K562 (cell line): ENCODE results near the gene TRABD2B. TPM values are rescaled to one million over a fixed set of nuclear protein-coding genes. Genes with fewer than 3 reads are reported as not detected.

ENCODE experiments used
- ATAC-seq: fragments of 200-7000 bp; cut with Tn5 transposase; 3 replicates; pipeline ENCODE4 v1.9.1; 2020; ENCODE audit warnings: moderate library complexity
- BruUV-seq: library from RNA; stranded (reverse); fragments of 400-500 nt; replicated peaks from 2 replicates; lab custom pipeline; 2021; lab: Mats Ljungman, UMichigan
- CTCF ChIA-PET: fragments of 300-600 bp; formaldehyde crosslinking; extraction: SDS; loops from one replicate; lab custom pipeline; 2021; ENCODE audit warnings: low intra/inter-chr PET ratio; lab: Yijun Ruan, JAX
- POLR2A ChIA-PET: fragments of 300-600, 350-650 bp; sonication (Branson Sonifier 250); formaldehyde crosslinking; extraction: SDS; loops from one replicate; lab custom pipeline; 2021; ENCODE audit warnings: antibody characterized with exemption, inconsistent platforms; lab: Yijun Ruan, JAX
- DNase-seq, 4 experiments: peaks; one replicate each; pipeline versions ENCODE4 v3.0.0 to v3.0.0-alpha.2; 2011 to 2018; ENCODE audit warnings: low spot score in 3 of 4, mixed read lengths in 3 of 4; ENCODE audit errors: extremely low read depth in 1 of 4
- FAIRE-seq: peaks from 2 replicates; lab custom pipeline; 2011; peaks lifted over from hg19 to GRCh38; lab: Jason Lieb, UNC
- H2AFZ ChIP-seq: 2 replicates; pipeline ENCODE4 v1.6.0; 2011; ENCODE audit warnings: low read depth, low read length, control low read depth, inconsistent platforms
- H3K27ac ChIP-seq: fragments of 200-600 bp; 3 replicates; pipeline ENCODE4 v1.8.0; 2011; ENCODE audit warnings: low read depth, mild to moderate bottlenecking, control low read depth, inconsistent platforms, low read length, moderate library complexity, mixed read lengths; ENCODE audit errors: extremely low read depth
- H3K27me3 ChIP-seq, 2 experiments: fragments of 300-600 bp in 1 of 2; 2 replicates in 1 of 2; 3 replicates in 1 of 2; pipeline versions ENCODE4 v1.6.0 to v1.8.0; 2011; ENCODE audit warnings: inconsistent platforms in 2 of 2, low read length in 2 of 2, mild to moderate bottlenecking in 1 of 2, mixed read lengths in 1 of 2, moderate library complexity in 1 of 2; ENCODE audit not compliant: control insufficient read depth in 2 of 2, insufficient read depth in 2 of 2
- H3K36me3 ChIP-seq: fragments of 300-600 bp; 3 replicates; pipeline ENCODE4 v1.8.0; 2011; ENCODE audit warnings: mild to moderate bottlenecking, low read length, inconsistent platforms; ENCODE audit not compliant: control insufficient read depth, insufficient read depth
- H3K4me1 ChIP-seq, 2 experiments: fragments of 200-600 bp in 1 of 2; replicated peaks in 1 of 2; 2 replicates in 1 of 2; 3 replicates in 1 of 2; pipeline versions ENCODE4 v1.5.1 to v1.8.0; 2011; ENCODE audit warnings: inconsistent platforms in 2 of 2, low read length in 2 of 2, mild to moderate bottlenecking in 1 of 2, mixed read lengths in 1 of 2, moderate library complexity in 1 of 2; ENCODE audit not compliant: control insufficient read depth in 2 of 2, insufficient read depth in 2 of 2
- H3K4me2 ChIP-seq: 2 replicates; pipeline ENCODE4 v1.6.1; 2011; ENCODE audit warnings: low read length, control low read depth, inconsistent platforms, mixed read lengths; ENCODE audit not compliant: insufficient read depth
- H3K4me3 ChIP-seq: fragments of 200-600 bp; sonication (generic), shearing (Covaris generic); 2 replicates; pipeline ENCODE4 v1.5.1; 2016; ENCODE audit warnings: control low read depth, inconsistent platforms
- H3K79me2 ChIP-seq: fragments of 200-600 bp; 3 replicates; pipeline ENCODE4 v1.8.0; 2011; ENCODE audit warnings: low read length, inconsistent platforms; ENCODE audit not compliant: control insufficient read depth, insufficient read depth
- H3K9ac ChIP-seq, 2 experiments: 2 replicates each; pipeline versions ENCODE4 v1.6.0 to v1.6.1; 2011; ENCODE audit warnings: low read depth in 2 of 2, low read length in 2 of 2, control low read depth in 1 of 2, inconsistent platforms in 1 of 2, mild to moderate bottlenecking in 1 of 2, mixed read lengths in 1 of 2; ENCODE audit not compliant: insufficient read depth in 1 of 2
- H3K9me1 ChIP-seq: one replicate; pipeline ENCODE4 v1.6.0; 2011; ENCODE audit warnings: inconsistent platforms, mild to moderate bottlenecking, low read length, moderate library complexity; ENCODE audit not compliant: control insufficient read depth, insufficient read depth
- H3K9me3 ChIP-seq: replicated peaks from 2 replicates; pipeline ENCODE4 v1.5.1; 2011; ENCODE audit warnings: low read depth, low read length, inconsistent platforms; ENCODE audit not compliant: control insufficient read depth, insufficient read depth
- H4K20me1 ChIP-seq: replicated peaks from 2 replicates; pipeline ENCODE4 v1.6.1; 2011; ENCODE audit warnings: low read length, inconsistent platforms, mixed read lengths; ENCODE audit not compliant: control insufficient read depth, insufficient read depth
- ATF1 ChIP-seq, 2 experiments: fragments of 450-650 bp in 1 of 2; IDR thresholded peaks; 2 replicates each; pipeline ENCODE4 v1.6.1; 2016; ENCODE audit warnings: missing compliant biosample characterization in 1 of 2, missing genetic modification characterization in 1 of 2
- BRF1 ChIP-seq: IDR thresholded peaks from 3 replicates; pipeline ENCODE4 v1.6.1; 2011; ENCODE audit warnings: borderline replicate concordance, mild to moderate bottlenecking; ENCODE audit not compliant: insufficient read length; ENCODE audit errors: extremely low read depth
- CEBPB ChIP-seq: fragments of 450-650 bp; IDR thresholded peaks from 2 replicates; pipeline ENCODE4 v1.6.1; 2016; ENCODE audit warnings: missing genetic modification characterization, missing compliant biosample characterization
- CEBPG ChIP-seq, 3 experiments: fragments of 200-800 bp in 1 of 3; sonication (Bioruptor generic) in 1 of 3; sonication (generic) in 1 of 3; formaldehyde crosslinking in 1 of 3; IDR thresholded peaks in 2 of 3; conservative IDR thresholded peaks in 1 of 3; 2 replicates each; pipeline versions ENCODE4 v1.6.1 to v1.8.0; 2016 to 2022; ENCODE audit warnings: missing compliant biosample characterization in 2 of 3, missing genetic modification characterization in 2 of 3, mild to moderate bottlenecking in 1 of 3, missing genetic modification reagents in 1 of 3
- CXXC5 ChIP-seq: fragments of 250-450 bp; sonication (Bioruptor Pico); IDR thresholded peaks from 2 replicates; pipeline ENCODE4 v1.8.0; 2022; ENCODE audit warnings: inconsistent platforms, mild to moderate bottlenecking, moderate library complexity
- ESRRB ChIP-seq: fragments of 250-450 bp; sonication (Bioruptor Pico); IDR thresholded peaks from 2 replicates; pipeline ENCODE4 v1.5.0; 2020; ENCODE audit warnings: mild to moderate bottlenecking, moderate library complexity, borderline replicate concordance
- ILF3 ChIP-seq: fragments of 450-650 bp; IDR thresholded peaks from 2 replicates; pipeline ENCODE4 v1.6.1; 2018; ENCODE audit warnings: antibody characterized with exemption, mild to moderate bottlenecking, moderate library complexity, borderline replicate concordance
- MTA3 ChIP-seq: fragments of 450-650 bp; formaldehyde crosslinking; IDR thresholded peaks from 2 replicates; pipeline ENCODE4 v1.6.1; 2017; ENCODE audit warnings: mild to moderate bottlenecking, borderline replicate concordance
- POLR3A ChIP-seq: IDR thresholded peaks from 2 replicates; pipeline ENCODE4 v1.6.1; 2011; ENCODE audit warnings: borderline replicate concordance, mild to moderate bottlenecking, moderate library complexity; ENCODE audit not compliant: insufficient read length, insufficient read depth; ENCODE audit errors: extremely low read depth
- RAD21 ChIP-seq, 2 experiments: fragments of 250-450 bp in 1 of 2; fragments of 450-650 bp in 1 of 2; sonication (Bioruptor Pico) in 1 of 2; formaldehyde crosslinking in 1 of 2; IDR thresholded peaks in 1 of 2; conservative IDR thresholded peaks in 1 of 2; 2 replicates each; pipeline versions ENCODE4 v1.4.0 to v1.8.0; 2020 to 2022; ENCODE audit warnings: mild to moderate bottlenecking in 2 of 2, moderate library complexity in 1 of 2
- SMAD1 ChIP-seq: fragments of 150-350 bp; IDR thresholded peaks from 2 replicates; pipeline ENCODE4 v1.6.1; 2014; ENCODE audit warnings: low read length, low read depth; ENCODE audit not compliant: partially characterized antibody
- TCF7L2 ChIP-seq: fragments of 150-350 bp; IDR thresholded peaks from 2 replicates; pipeline ENCODE4 v1.6.1; 2016; ENCODE audit warnings: low read depth, mild to moderate bottlenecking, low read length, moderate library complexity
- TRIM24 ChIP-seq, 2 experiments: fragments of 450-650 bp; IDR thresholded peaks; 2 replicates each; pipeline ENCODE4 v1.6.1; 2016
- ZKSCAN1 ChIP-seq: fragments of 150-350 bp; IDR thresholded peaks from 2 replicates; pipeline ENCODE4 v1.6.1; 2016; ENCODE audit warnings: low read depth, low read length
- ZNF79 ChIP-seq: fragments of 250-450 bp; sonication (Bioruptor Pico); IDR thresholded peaks from 2 replicates; pipeline ENCODE4 v1.4.0; 2020; ENCODE audit warnings: low read depth, mild to moderate bottlenecking, moderate library complexity
- WGBS: fragments of 100-300 bp; shearing (Covaris generic); methylation state at CpG from one replicate; pipeline ENCODE4 v1.1.6; 2016; ENCODE audit warnings: low coverage, mixed read lengths; ENCODE audit not compliant: insufficient coverage; ENCODE audit errors: missing lambda C conversion rate; 5-methylcytosine and 5-hydroxymethylcytosine counted together
- in situ Hi-C: fragments of 300-500 bp; cut with MboI; formaldehyde crosslinking; loops from 4 replicates; pipeline ENCODE4 v1.15.0; 2018; ENCODE audit warnings: inconsistent platforms, mixed read lengths
- intact Hi-C: fragments of 100-400 bp; cut with micrococcal nuclease; formaldehyde crosslinking; loops from 2 replicates; pipeline ENCODE4 v1.14.2; 2022
- polyA plus RNA-seq, 8 experiments: library from polyadenylated mRNA; depleted of rRNA in 4 of 8; stranded (reverse) in 5 of 8; unstranded in 3 of 8; fragments of >200 nt; fragmentation: Nextera tagmentation in 2 of 8; fragmentation: Illumina TruSeq in 1 of 8; extraction: Ambion mirVana in 2 of 8; extraction: Trizol in 1 of 8; gene quantifications; 2 replicates each; pipeline versions ENCODE4 v1.2.1 to v1.2.3, GENCODE V29; 2011 to 2014; ENCODE audit warnings: inconsistent platforms in 1 of 8, missing spikeins in 1 of 8
- total RNA-seq, 7 experiments: library from RNA; depleted of rRNA in 6 of 7; stranded (reverse); fragments of >200 nt in 6 of 7; fragmentation: Illumina TruSeq in 2 of 7; extraction: Trizol in 2 of 7; gene quantifications; 2 replicates each; pipeline versions ENCODE4 v1.2.1 to v1.2.3, GENCODE V29; 2011 to 2021; ENCODE audit warnings: low replicate concordance in 1 of 7
- TF ChIP-seq, protein P1 (sequence below): IDR thresholded peaks from 2 replicates; pipeline ENCODE4 v1.6.1; 2011; ENCODE audit warnings: borderline replicate concordance, low read depth, mild to moderate bottlenecking, moderate library complexity, low read length; ENCODE audit not compliant: insufficient read depth, poor library complexity, severe bottlenecking
- TF ChIP-seq, protein P2 (sequence below), 3 experiments: IDR thresholded peaks in 2 of 3; conservative IDR thresholded peaks in 1 of 3; 2 replicates each; pipeline ENCODE4 v1.5.1; 2011 to 2012; ENCODE audit warnings: low read length in 3 of 3, mild to moderate bottlenecking in 3 of 3, control low read depth in 2 of 3, improper control_type of control experiment in 1 of 3, inconsistent platforms in 1 of 3, low read depth in 1 of 3, mixed read lengths in 1 of 3, moderate library complexity in 1 of 3; ENCODE audit not compliant: insufficient read depth in 2 of 3

TRABD2B gene
- total and polyA plus RNA-seq, 9 of the 15 experiments (the other 6 are each of a cell fraction or from before 2014, with no cell fraction given), result not detected

DNA sequence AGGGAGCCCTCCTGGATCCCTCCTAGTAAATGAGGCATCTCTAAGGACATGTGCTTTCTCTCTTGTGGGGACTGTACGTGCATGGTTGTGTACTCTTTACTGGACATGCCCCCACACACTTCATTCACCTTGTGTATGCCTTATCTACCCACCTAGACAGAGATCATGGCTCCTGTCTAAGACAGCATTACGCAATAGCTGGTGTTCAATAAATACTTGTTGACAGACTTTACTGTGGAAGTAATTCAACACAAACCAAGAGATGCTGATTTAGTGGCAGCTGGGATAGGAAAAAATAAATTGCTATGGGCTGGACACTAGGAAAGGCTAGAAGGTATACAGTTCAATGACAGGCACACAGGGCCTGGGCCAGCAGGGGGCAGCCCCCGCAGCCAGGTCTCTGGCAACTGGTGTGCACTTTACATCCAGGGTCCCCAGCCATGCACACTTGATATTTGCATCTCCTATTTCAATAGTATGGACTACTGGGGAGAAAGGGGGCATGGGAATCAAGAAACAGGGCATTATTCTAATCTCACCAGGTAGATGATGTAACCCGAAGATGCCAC is 24.2 kb downstream of the TRABD2B start:
- ATAC-seq (peak; percentile 89), FAIRE-seq (no peak)
- TF ChIP-seq MTA3 (no peak), TRIM24 (IDR thresholded peaks at IDR 0.05) (no peak), RAD21 (CRISPR knock-in tag; conservative IDR thresholded peaks at IDR 0.05 in 1 of 2, IDR thresholded peaks at IDR 0.05 in 1 of 2) (peak in 1 of 2 experiments; percentile 35; a peak in 1 of 4 replicates), TCF7L2 (no peak), ATF1 (CRISPR knock-in tag; IDR thresholded peaks at IDR 0.05) (no peak), ATF1 (tag; IDR thresholded peaks at IDR 0.05) (no peak), ZKSCAN1 (no peak), POLR3A (no peak), CEBPB (tag) (peak; percentile 89), SMAD1 (no peak), ILF3 (no peak), CXXC5 (CRISPR knock-in tag) (no peak), ZNF79 (CRISPR knock-in tag) (no peak), ESRRB (no peak), BRF1 (no peak), CEBPG (CRISPR knock-in tag; IDR thresholded peaks at IDR 0.05) (no peak), CEBPG (tag; conservative IDR thresholded peaks at IDR 0.05 in 1 of 2, IDR thresholded peaks at IDR 0.05 in 1 of 2) (peak in 1 of 2 experiments; percentile 95; a peak in 3 of 4 replicates)
- TF ChIP-seq, protein P1, sequence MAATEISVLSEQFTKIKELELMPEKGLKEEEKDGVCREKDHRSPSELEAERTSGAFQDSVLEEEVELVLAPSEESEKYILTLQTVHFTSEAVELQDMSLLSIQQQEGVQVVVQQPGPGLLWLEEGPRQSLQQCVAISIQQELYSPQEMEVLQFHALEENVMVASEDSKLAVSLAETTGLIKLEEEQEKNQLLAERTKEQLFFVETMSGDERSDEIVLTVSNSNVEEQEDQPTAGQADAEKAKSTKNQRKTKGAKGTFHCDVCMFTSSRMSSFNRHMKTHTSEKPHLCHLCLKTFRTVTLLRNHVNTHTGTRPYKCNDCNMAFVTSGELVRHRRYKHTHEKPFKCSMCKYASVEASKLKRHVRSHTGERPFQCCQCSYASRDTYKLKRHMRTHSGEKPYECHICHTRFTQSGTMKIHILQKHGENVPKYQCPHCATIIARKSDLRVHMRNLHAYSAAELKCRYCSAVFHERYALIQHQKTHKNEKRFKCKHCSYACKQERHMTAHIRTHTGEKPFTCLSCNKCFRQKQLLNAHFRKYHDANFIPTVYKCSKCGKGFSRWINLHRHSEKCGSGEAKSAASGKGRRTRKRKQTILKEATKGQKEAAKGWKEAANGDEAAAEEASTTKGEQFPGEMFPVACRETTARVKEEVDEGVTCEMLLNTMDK, result peak; percentile 86
- TF ChIP-seq, protein P2, sequence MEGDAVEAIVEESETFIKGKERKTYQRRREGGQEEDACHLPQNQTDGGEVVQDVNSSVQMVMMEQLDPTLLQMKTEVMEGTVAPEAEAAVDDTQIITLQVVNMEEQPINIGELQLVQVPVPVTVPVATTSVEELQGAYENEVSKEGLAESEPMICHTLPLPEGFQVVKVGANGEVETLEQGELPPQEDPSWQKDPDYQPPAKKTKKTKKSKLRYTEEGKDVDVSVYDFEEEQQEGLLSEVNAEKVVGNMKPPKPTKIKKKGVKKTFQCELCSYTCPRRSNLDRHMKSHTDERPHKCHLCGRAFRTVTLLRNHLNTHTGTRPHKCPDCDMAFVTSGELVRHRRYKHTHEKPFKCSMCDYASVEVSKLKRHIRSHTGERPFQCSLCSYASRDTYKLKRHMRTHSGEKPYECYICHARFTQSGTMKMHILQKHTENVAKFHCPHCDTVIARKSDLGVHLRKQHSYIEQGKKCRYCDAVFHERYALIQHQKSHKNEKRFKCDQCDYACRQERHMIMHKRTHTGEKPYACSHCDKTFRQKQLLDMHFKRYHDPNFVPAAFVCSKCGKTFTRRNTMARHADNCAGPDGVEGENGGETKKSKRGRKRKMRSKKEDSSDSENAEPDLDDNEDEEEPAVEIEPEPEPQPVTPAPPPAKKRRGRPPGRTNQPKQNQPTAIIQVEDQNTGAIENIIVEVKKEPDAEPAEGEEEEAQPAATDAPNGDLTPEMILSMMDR (IDR thresholded peaks at IDR 0.05 in 2 of 3, conservative IDR thresholded peaks at IDR 0.05 in 1 of 3; ENCODE audit: insufficient read depth in 2 of 3, low read depth in 1 of 3, low read length in 3 of 3), result peak in 2 of 3 experiments; percentile 44 to 60; a peak in 4 of 6 replicates
- TF ChIP-seq, all 486 proteins: peak for 5

More for the DNA sequence above, 24.2 kb downstream of the TRABD2B start:
- Histone ChIP-seq H3K4me1 (no peaks in the 10 kb centered on the region), H3K27ac (no peak overlapping the region), H3K27me3 (no peaks in the 10 kb centered on the region), H2AFZ (no peak overlapping the region), H4K20me1 (no peaks in the 10 kb centered on the region; the same call in 1 of the 2 replicates), H3K9me3 (no peaks in the 10 kb centered on the region), H3K4me3 (no peak overlapping the region), H3K9me1 (no peaks in the 10 kb centered on the region), H3K9ac (no peak overlapping the region), H3K36me3 (no peaks in the 10 kb centered on the region), H3K79me2 (no peaks in the 10 kb centered on the region), H3K4me2 (no peak overlapping the region)
- DNase-seq, result peak; percentile 18 to 32 (median 28)
- CTCF ChIA-PET, result interaction anchor here (0.6 kb wide), 1 partner anchor 127 kb away, joined by 3 read pairs; no protein-coding TSS in a partner anchor
- no TSS peak for BruUV-seq
- in situ Hi-C loops (no loop called here), intact Hi-C loops (no loop called here)
- POLR2A ChIA-PET, result no interaction called here
- 0% methylated on average over 4 of the region's 4 CpGs for WGBS
